ENCODE results near the gene DDT.
A peak's percentile ranks its signal among the peaks of the same experiment; 100 is the strongest.
"Not testable (repeated sequence)": the region's sequence is repeated elsewhere in the genome, so short reads cannot be mapped to it uniquely, and the experiment has no call there.

Gene DDT

GRCh38 chr22:23956301-23956900 is 17.8 kb downstream of the DDT start:
- POLR2A ChIA-PET = not testable (repeated sequence)
- CTCF ChIA-PET = interaction anchor here (0.6 kb wide), 1 partner anchor 218 kb away, joined by 3 read pairs; no protein-coding TSS in a partner anchor
- peak; percentile 70 for DNase-seq (ENCODE audit: extremely low spot score)
- TF ChIP-seq CTCF (IDR thresholded peaks at IDR 0.05; ENCODE audit: control extremely low read depth, extremely low read depth, low read depth, missing control alignments) = peak; percentile 91

- CTCF ChIA-PET = interaction anchor here (0.6 kb wide), 1 partner anchor 218 kb away, joined by 3 read pairs; no protein-coding TSS in a partner anchor
- POLR2A ChIA-PET; DNase-seq (ENCODE audit: extremely low spot score): not testable (repeated sequence)
Observed at GRCh38 chr22:23955886-23956285, 18.4 kb downstream of the DDT start.

- POLR2A ChIA-PET; DNase-seq (ENCODE audit: extremely low spot score); CTCF ChIA-PET: not testable (repeated sequence)
Observed at GRCh38 chr22:23954991-23955305, 19.3 kb downstream of the DDT start.

GRCh38 chr22:23954193-23954990 is 19.8 kb downstream of the DDT start:
- POLR2A ChIA-PET; DNase-seq (ENCODE audit: extremely low spot score); CTCF ChIA-PET: not testable (repeated sequence)

- POLR2A ChIA-PET; CTCF ChIA-PET; DNase-seq (ENCODE audit: extremely low spot score): not testable (repeated sequence)
Observed at GRCh38 chr22:23953485-23953884, 20.8 kb downstream of the DDT start.

GRCh38 chr22:23952794-23953405 is 21.3 kb downstream of the DDT start:
- DNase-seq (ENCODE audit: extremely low spot score); POLR2A ChIA-PET; CTCF ChIA-PET: not testable (repeated sequence)

- POLR2A ChIA-PET; DNase-seq (ENCODE audit: extremely low spot score): not testable (repeated sequence)
- CTCF ChIA-PET = interaction anchor here (0.7 kb wide), 1 partner anchor 223 kb away, joined by 3 read pairs; no protein-coding TSS in a partner anchor
Observed at GRCh38 chr22:23951383-23951782, 22.9 kb downstream of the DDT start.

- CTCF ChIA-PET; DNase-seq (ENCODE audit: extremely low spot score); POLR2A ChIA-PET: not testable (repeated sequence)
Observed at GRCh38 chr22:23949764-23950163, 24.5 kb downstream of the DDT start.

- CTCF ChIA-PET; POLR2A ChIA-PET; DNase-seq (ENCODE audit: extremely low spot score): not testable (repeated sequence)
Observed at GRCh38 chr22:23947391-23947790, 26.9 kb downstream of the DDT start.

GRCh38 chr22:23940166-23940565 is 34.1 kb downstream of the DDT start:
- DNase-seq (ENCODE audit: extremely low spot score); POLR2A ChIA-PET; CTCF ChIA-PET: not testable (repeated sequence)

- no peak for TF ChIP-seq CTCF (IDR thresholded peaks at IDR 0.05; ENCODE audit: control extremely low read depth, extremely low read depth, low read depth, missing control alignments)
- POLR2A ChIA-PET = no interaction called here
- DNase-seq (ENCODE audit: extremely low spot score) = no peak
- CTCF ChIA-PET = interaction anchor here (0.7 to 1.0 kb wide), 2 partner anchors 77 to 81 kb away, joined by 3 read pairs; partner anchors contain the start of gene SLC2A11
Observed at GRCh38 chr22:23939017-23939357, 35.3 kb downstream of the DDT start.
